ENCODE results near the gene KATNB1.
"Not testable (repeated sequence)": the region's sequence is repeated elsewhere in the genome, so short reads cannot be mapped to it uniquely, and the experiment has no call there.

- not testable (repeated sequence) for TF ChIP-seq REST (IDR thresholded peaks at IDR 0.05; ENCODE audit: unreplicated experiment); CTCF (conservative IDR thresholded peaks at IDR 0.05; ENCODE audit: low read depth in 2 of 2); POLR2AphosphoS5 (IDR thresholded peaks at IDR 0.05; ENCODE audit: low read depth); EZH2phosphoT487 (IDR thresholded peaks at IDR 0.05; ENCODE audit: unreplicated experiment); EZH2 (IDR thresholded peaks at IDR 0.05; ENCODE audit: low read depth, unreplicated experiment); CREB1 (CRISPR knock-in tag; IDR thresholded peaks at IDR 0.05; ENCODE audit: low read depth); ZNF462 (CRISPR knock-in tag; IDR thresholded peaks at IDR 0.05); ZNF331 (CRISPR knock-in tag; IDR thresholded peaks at IDR 0.05; ENCODE audit: low read depth); NANOG (IDR thresholded peaks at IDR 0.05; ENCODE audit: borderline replicate concordance); ZNF114 (CRISPR knock-in tag; IDR thresholded peaks at IDR 0.05)
- TF ChIP-seq, protein P1, sequence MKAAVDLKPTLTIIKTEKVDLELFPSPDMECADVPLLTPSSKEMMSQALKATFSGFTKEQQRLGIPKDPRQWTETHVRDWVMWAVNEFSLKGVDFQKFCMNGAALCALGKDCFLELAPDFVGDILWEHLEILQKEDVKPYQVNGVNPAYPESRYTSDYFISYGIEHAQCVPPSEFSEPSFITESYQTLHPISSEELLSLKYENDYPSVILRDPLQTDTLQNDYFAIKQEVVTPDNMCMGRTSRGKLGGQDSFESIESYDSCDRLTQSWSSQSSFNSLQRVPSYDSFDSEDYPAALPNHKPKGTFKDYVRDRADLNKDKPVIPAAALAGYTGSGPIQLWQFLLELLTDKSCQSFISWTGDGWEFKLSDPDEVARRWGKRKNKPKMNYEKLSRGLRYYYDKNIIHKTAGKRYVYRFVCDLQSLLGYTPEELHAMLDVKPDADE (IDR thresholded peaks at IDR 0.05): not testable (repeated sequence)
Measured at GRCh38 chr16:57779836-57780235, 44.3 kb downstream of the KATNB1 start.

Measured in GM23338 (cell line).